Activated CD4-positive, alpha-beta T cell treated with anti-CD3 and anti-CD28 coated beads, Interleukin-2, amount 50 U/mL, for 1 hour (primary cell): ENCODE data around the gene LRP6.
"Not testable (repeated sequence)": the region's sequence is repeated elsewhere in the genome, so short reads cannot be mapped to it uniquely, and the experiment has no call there.

Source experiments
- DNase-seq: peaks from one replicate; pipeline ENCODE4 v3.0.0-alpha.2; 2020

Gene LRP6

GRCh38 chr12:12265571-12266388 is 1.1 kb downstream of the LRP6 start:
- DNase-seq = no peak

GRCh38 chr12:12265035-12265434 is 1.8 kb downstream of the LRP6 start:
- DNase-seq = no peak

DNA sequence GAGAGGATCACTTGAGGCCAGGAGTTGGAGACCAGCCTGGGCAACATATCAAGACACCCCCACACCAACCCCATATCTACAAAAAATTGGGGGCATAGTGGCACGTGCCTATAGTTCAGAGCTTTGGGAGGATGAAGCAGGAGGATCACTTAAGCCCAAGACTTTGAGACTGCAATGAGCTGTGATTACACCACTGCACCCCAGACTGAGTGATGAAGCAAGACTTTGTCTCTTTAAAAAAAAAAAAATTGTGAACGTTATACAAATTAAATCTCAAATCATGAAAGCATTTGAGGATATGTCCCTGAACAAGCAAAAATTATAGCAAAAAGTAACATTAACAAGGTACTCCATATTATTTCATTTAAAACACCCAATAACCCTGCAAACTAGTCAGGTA is 2.9 kb downstream of the LRP6 start:
- DNase-seq = no peak

GRCh38 chr12:12256291-12256757 is 10.5 kb downstream of the LRP6 start:
- not testable (repeated sequence) for DNase-seq

DNA sequence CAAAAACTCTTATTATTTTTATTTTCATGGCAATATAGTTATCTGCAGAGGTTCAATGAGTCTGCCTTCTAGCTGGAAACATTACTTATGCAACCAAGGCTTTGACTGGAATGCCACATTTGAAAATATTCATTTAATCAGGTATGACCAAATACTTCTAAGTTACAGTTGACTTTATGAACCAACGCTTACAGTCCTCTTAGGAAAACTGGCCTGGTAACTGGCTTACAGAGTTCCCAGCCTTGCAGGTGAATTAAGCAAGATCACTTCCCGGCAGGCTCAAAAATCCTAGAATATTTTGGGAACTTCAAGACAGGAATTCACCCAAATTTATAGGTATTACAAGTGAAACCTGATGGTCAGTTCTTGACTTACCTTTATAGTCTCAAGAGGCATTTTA is 12.3 kb downstream of the LRP6 start:
- DNase-seq = no peak

- DNase-seq = no peak
These were observed 17.4 kb downstream of the LRP6 start for GRCh38 chr12:12249216-12250050.

DNA sequence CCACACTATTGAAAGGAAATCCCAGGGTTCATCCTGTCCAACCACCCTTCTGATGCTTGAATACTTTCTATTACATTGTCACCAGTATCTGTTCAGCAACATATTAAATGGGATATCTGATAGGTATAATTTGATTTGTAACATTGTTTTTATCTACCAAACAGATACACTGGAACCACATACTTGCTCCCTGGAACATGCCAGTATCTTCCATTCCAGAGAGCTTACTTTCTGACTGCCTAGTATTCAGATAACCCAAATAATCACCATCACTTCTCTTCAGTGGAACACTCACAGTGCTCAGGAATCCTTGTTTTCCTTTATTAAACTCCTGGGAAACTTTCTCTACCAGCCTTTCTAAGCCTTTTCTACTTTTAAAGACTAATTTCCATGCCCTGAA is 19.3 kb downstream of the LRP6 start:
- no peak for DNase-seq

DNA sequence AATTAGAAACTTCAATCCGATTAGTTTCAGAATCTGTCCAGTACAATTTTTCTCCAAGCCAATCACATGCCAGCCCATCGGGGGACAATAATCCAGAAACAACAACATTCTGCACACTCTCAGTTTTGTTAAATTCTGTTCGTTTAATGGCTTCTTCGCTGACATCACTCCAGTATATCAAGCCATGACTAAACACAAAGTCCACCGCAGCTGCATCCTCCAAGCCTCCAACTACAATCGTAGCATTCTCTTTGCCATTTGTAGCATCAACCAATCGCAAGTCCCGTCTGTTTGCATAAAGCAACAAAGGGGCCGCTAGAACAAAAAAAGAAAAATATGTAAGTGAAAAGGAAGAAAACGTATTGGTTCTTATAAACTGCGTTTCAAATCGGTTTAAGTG is 22.5 kb downstream of the LRP6 start:
- no peak for DNase-seq

DNA sequence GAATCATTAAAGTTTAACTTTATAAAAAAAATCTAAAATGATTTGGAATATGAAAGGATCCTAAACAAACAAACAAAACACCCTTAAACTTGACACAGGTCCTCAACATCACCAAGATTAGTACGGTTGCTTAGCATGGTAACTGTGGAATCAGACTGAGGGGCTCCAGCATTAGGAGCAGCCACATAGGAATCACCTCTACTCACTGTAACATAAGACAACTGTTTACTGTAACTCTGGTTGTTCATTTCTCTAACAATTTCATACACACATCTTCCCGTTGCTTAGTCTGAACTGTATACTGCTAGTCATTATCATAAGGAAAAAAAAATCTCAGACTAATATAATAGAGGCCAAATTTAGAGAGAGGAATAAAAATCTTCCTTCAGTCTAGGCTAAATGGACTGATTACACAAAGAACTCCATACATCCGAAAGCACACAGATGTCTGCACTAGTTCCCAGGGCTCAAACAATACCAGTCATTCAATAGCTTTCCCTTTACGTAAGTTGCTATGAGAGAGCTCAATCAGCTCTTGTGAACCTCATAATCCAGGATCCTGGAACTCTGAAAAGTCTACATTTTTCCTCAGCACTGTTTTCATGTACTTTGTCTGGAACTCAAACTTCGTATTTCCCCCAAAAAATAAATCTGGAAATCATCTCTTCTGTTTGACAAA is 26.0 kb downstream of the LRP6 start:
- DNase-seq = no peak

DNA sequence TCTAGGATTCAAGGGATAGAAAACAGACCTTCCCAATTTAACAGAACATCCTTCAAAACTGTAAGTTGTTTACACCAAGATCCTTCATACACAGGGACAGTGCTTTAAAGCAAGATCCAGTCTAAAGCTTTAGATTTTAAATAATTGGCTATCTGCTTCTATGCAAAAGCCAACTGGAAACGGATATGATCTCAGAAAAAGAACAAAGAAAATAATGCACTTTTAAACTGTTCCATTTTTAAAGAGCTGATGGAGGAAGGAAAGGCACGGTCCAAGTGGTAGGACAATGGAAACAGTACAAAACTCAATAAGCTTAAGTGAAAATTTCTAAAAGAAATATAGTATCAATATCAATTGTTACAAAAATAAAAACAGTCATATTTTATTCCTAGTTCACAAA is 27.7 kb downstream of the LRP6 start:
- DNase-seq = no peak

- DNase-seq = no peak
These were observed 28.2 kb downstream of the LRP6 start for GRCh38 chr12:12238605-12239004.

DNA sequence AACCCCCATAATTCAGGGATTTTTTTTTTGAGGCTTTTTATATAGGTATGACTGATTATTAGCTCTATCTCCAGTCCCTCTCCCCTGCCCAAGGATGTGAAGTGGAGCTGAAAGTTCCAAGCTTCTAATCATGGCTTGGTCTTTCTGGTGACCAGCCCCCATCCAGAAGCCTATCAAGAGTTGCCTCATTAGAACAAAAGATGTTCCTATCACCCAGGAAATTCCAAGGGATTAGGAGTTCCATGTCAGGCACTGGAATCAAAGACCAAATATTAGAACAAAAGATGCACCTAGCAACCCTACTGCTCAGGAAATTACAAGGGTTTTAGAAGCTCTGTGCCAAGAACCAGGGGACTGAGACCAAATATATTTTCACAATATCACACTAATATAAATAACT is 29.9 kb downstream of the LRP6 start:
- no peak for DNase-seq

DNA sequence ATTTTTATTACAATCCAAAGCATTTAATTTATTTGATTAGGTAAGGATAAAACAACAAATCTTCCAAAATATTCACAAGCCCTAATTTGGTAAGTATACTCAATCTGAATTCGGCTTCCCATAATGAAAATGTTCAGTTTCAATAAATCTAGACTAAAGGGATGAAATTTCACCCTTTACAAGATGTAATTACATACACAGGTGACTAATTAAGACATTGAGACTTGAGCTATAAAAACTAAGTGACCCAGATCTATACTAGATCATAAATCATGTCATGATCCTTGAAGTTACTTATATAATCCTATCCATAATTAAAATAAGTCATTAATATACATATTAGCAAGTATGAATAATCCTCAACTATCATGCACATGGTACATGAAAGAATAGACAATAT is 36.6 kb downstream of the LRP6 start:
- DNase-seq = no peak

- DNase-seq = no peak
These were observed 37.2 kb downstream of the LRP6 start for GRCh38 chr12:12229556-12230092.

- no peak for DNase-seq
These were observed 38.4 kb downstream of the LRP6 start for GRCh38 chr12:12228402-12228801.

- no peak for DNase-seq
These were observed 40.7 kb downstream of the LRP6 start for GRCh38 chr12:12226187-12226586.

GRCh38 chr12:12224240-12224940 is 42.5 kb downstream of the LRP6 start:
- DNase-seq = no peak

DNA sequence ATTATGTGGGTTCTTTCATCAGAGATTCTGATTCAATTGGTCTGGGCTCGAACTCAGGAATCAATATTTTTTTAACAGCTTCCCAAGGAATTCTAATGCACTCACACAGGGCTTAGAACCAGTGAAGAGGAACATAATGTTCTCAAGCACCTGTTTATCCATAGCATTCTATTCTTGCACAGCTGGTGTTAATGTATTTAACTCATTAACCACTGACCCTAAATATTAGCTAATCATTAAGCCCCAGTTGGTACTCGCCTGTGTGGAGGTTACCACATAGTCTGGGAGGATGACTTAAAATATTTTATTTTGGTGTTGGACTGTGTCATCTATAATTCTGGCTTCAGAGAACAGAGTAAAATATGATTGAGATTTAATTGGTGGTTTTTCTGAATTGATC is 45.3 kb downstream of the LRP6 start:
- no peak for DNase-seq

DNA sequence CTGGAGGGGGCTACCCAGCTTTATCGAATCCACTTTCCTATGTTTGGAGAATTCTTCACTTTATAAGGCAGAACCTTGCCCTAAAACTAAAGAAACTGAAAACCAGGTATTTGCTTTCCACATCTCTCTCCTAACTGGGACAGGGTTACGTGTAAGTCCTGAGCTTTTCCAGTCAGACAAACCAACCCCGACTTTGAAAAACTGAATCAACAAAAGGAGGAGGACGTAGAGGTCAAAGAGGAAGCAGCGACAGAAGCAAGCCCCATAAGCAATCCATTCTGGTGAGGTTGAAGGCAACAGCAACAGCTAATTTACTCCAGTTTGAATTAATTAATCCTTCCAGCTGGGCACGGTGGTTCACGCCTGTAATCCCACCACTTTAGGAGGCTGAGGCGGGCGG is 47.2 kb downstream of the LRP6 start:
- no peak for DNase-seq

GRCh38 chr12:12217018-12217359 is 49.9 kb downstream of the LRP6 start:
- DNase-seq = no peak

DNA sequence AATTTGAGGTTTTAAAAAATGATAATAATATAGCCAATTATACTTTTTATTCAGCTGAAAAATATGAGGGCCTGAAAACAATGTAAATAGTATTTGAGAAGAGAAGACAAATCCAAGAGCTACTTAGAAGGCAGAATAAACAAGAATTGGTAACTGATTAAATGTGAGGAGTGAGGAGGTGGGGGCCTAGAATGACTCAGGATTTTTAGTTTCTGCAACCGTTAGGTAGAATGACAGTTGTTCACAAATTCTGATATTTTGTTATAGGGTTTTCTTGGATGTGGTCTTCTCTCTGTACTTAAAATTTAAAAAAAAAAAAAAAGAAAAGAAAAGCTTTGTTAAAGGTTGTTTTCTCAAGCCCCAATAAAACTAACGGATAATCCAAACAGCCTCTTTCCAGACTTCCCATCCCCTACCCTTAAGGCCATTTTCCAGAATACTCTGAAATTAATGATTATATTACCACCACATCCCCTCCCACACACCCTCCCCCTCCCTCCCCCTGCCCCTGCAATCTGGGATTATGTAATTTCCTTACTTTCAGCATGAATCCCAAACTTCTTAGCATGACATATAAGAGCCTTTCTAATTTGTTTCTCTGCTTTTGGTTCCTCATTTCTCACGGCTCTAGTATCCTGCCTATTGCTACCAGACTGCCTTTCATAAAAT is 50.4 kb downstream of the LRP6 start:
- DNase-seq = no peak

DNA sequence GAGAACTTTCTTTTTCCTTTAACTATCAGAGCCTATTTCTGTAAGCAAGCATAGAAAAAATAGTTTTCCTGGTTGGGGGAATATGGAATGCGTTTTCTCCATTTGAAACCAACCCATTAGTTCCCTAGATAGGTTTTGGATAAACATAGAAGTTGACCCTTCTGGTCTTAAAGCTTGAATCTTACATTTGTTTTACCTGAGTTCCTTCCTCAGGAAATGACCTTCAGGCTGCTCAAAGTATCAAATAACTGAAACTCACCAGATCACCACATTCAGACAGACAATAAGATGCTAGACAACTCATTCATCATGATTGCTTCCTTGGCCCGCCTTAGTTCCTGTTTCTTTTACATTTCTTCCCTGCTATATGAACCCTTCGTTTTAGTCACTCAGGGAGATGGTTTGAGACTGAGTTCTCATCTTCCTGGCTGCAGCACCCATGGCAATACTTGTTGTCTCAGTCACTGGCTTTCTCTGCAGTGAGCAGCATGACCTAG is 52.2 kb downstream of the LRP6 start:
- DNase-seq = no peak
